ENCODE measurements around the gene ELOVL2.

Gene ELOVL2

DNA sequence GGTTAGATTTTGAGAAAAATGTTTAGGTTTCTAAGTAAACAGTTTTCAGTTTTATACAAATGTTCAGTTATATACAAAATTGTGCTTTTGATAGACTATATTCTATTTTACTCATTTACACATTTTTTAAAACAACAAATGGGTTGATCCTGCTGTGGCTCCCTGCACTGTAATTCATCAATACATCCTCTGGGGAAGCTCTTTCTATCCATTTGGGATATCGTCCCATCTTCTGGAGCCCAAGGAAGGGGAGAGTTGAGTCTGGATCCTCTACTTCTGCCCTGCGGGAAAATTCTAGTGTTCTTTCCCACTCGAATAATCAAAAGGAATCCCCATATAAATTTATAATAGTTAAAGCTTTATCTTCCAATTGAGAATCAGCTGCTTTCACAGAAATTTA lies 82.3 kb downstream of the ELOVL2 start:
- Histone ChIP-seq H3K27ac (no peak overlapping the region), H3K9me3 (ENCODE audit: low read depth, low read length) (no peaks in the 10 kb centered on the region; the same call in 1 of the 2 replicates), H3K36me3 (ENCODE audit: insufficient read depth, low read length) (no peaks in the 10 kb centered on the region), H3K4me3 (no peak overlapping the region), H3K9ac (ENCODE audit: insufficient read length) (no peak overlapping the region)
- TF ChIP-seq FOXP2 (optimal IDR thresholded peaks at IDR 0.05; ENCODE audit: control extremely low read depth, extremely low read length, insufficient read depth) (no peak), EZH2 (IDR thresholded peaks at IDR 0.05) (no peak), POLR2AphosphoS5 (IDR thresholded peaks at IDR 0.05; ENCODE audit: borderline replicate concordance, low read depth, low read length) (no peak)
- DNase-seq (ENCODE audit: low read depth, low spot score): no peak

DNA sequence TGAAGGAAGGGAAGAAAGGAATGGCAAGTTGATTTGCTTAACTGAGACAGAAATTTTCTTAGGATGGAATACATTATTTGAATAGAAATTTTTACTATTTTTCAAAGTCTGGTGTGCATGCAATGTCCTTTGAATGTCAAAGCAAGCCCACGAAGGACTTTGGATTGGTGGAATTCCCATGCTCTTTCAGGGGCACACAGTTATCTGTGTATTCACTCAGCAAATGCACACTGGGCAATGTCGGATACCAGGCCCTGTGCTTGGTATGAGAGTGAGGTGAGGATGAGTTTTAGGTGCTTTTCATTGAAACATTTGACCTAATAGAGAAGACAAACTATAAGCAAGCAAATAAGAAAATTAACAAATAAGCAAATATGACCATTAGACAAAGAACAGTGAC lies 83.9 kb downstream of the ELOVL2 start:
- no peak for TF ChIP-seq FOXP2 (optimal IDR thresholded peaks at IDR 0.05; ENCODE audit: control extremely low read depth, extremely low read length, insufficient read depth)
- no peak for TF ChIP-seq POLR2AphosphoS5 (IDR thresholded peaks at IDR 0.05; ENCODE audit: borderline replicate concordance, low read depth, low read length)
- no peak for TF ChIP-seq EZH2 (IDR thresholded peaks at IDR 0.05)
- Histone ChIP-seq H3K4me3 (no peak overlapping the region), H3K9me3 (ENCODE audit: low read depth, low read length) (no peaks in the 10 kb centered on the region)

DNA sequence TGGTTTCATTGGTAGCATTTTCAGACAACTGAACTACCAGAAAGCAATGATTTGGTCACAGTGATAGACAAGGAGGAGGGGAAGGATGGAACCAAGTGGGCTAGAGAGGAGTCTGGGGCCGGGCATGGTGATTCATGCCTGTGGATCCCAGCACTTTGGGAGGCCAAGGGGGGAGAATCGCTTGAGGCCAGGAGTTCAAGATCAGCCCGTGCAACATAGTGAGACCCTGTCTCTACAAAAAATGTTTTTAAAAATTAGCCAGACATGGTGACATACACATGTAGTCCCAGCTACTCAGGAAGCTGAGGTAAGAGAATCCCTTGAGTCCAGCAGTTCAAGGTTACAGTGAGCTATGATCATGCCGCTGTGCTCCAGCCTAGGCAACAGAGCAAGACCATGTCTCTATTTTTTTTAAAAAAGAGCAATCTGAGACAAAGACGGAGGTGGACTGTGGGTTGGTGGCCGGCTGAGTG lies 86.7 kb downstream of the ELOVL2 start:
- Histone ChIP-seq H3K9ac (ENCODE audit: insufficient read length) (no peak overlapping the region), H3K4me3 (no peak overlapping the region), H3K27ac (no peak overlapping the region), H3K9me3 (ENCODE audit: low read depth, low read length) (no peaks in the 10 kb centered on the region), H3K36me3 (ENCODE audit: insufficient read depth, low read length) (no peaks in the 10 kb centered on the region)
- no peak for DNase-seq (ENCODE audit: low read depth, low spot score)
- TF ChIP-seq FOXP2 (optimal IDR thresholded peaks at IDR 0.05; ENCODE audit: control extremely low read depth, extremely low read length, insufficient read depth): no peak
- TF ChIP-seq POLR2AphosphoS5 (IDR thresholded peaks at IDR 0.05; ENCODE audit: borderline replicate concordance, low read depth, low read length): no peak
- TF ChIP-seq EZH2 (IDR thresholded peaks at IDR 0.05): no peak

More for the DNA sequence above, 83.9 kb downstream of the ELOVL2 start:
- Histone ChIP-seq H3K9ac (ENCODE audit: insufficient read length) (no peak overlapping the region), H3K36me3 (ENCODE audit: insufficient read depth, low read length) (no peaks in the 10 kb centered on the region), H3K27ac (no peak overlapping the region)
- DNase-seq (ENCODE audit: low read depth, low spot score): no peak

- Histone ChIP-seq H3K27ac (no peak overlapping the region), H3K9me3 (ENCODE audit: low read depth, low read length) (no peaks in the 10 kb centered on the region), H3K4me3 (no peak overlapping the region), H3K9ac (ENCODE audit: insufficient read length) (no peak overlapping the region), H3K36me3 (ENCODE audit: insufficient read depth, low read length) (no peaks in the 10 kb centered on the region)
- no peak for DNase-seq (ENCODE audit: low read depth, low spot score)
- TF ChIP-seq POLR2AphosphoS5 (IDR thresholded peaks at IDR 0.05; ENCODE audit: borderline replicate concordance, low read depth, low read length) (no peak), FOXP2 (optimal IDR thresholded peaks at IDR 0.05; ENCODE audit: control extremely low read depth, extremely low read length, insufficient read depth) (no peak), EZH2 (IDR thresholded peaks at IDR 0.05) (no peak)
Measured at GRCh38 chr6:10956776-10957175, 87.3 kb downstream of the ELOVL2 start.

DNA sequence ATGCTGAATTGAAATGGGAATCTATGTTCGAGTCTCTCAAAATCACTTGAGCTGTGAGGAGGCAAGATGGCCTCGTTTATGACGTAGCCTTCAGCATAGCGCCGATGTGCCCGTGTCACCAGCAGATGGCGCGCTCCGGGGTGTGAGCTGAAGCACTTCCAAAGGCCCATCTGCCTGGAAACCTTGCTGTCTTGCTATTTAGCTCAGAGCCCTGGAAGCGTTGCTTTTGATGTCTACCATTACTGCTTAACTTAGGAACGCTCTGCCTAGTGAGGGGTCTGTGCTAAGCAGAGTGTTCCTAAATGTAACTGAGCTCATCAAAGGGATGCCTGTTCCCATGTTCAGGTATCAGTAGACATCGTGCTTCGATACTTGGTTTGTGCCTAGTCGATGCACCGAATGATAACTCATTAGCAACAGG lies 89.5 kb downstream of the ELOVL2 start:
- no peaks in the 10 kb centered on the region for H3K36me3 ChIP-seq (ENCODE audit: insufficient read depth, low read length)
- H3K4me3 ChIP-seq: no peak overlapping the region; the same call in 1 of the 2 replicates
- H3K9me3 ChIP-seq (ENCODE audit: low read depth, low read length): no peaks in the 10 kb centered on the region
- no peak overlapping the region for H3K9ac ChIP-seq (ENCODE audit: insufficient read length)
- TF ChIP-seq FOXP2 (optimal IDR thresholded peaks at IDR 0.05; ENCODE audit: control extremely low read depth, extremely low read length, insufficient read depth) (no peak), EZH2 (IDR thresholded peaks at IDR 0.05) (no peak), POLR2AphosphoS5 (IDR thresholded peaks at IDR 0.05; ENCODE audit: borderline replicate concordance, low read depth, low read length) (no peak)
- peak; percentile 45 for DNase-seq (ENCODE audit: low read depth, low spot score)
- H3K27ac ChIP-seq: no peak overlapping the region

DNA sequence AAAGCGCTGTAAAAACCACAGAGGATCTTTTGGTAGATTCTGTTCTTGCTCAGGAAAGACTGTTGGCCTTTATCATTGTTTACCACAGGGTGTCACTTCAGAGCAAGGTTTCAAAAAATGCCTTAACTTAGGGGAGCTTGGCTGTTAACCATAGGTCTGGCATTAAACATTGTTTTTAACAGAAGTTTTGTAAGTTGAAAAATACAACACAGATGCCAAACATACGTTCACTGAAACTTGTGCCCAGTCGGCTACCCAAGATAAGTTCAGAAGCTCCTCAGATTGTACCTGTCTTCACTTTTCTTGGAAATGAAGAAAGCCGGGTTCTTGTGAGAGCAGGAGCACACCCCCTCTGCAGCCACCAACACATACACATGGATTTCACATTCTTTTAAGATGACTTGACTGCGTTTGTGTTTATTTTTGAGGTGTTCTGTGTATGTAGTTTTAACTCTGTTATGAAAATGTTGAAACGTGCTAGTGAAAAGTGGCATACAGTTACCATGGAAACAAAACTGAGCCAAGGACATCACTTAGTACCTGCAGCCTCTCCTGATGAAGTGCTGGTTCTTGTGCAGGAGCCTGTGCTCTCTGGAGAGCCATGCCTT lies 92.3 kb downstream of the ELOVL2 start:
- Histone ChIP-seq H3K27ac (no peak overlapping the region), H3K9ac (ENCODE audit: insufficient read length) (no peak overlapping the region), H3K9me3 (ENCODE audit: low read depth, low read length) (no peaks in the 10 kb centered on the region), H3K36me3 (ENCODE audit: insufficient read depth, low read length) (no peaks in the 10 kb centered on the region), H3K4me3 (no peak overlapping the region)
- DNase-seq (ENCODE audit: low read depth, low spot score): no peak
- TF ChIP-seq POLR2AphosphoS5 (IDR thresholded peaks at IDR 0.05; ENCODE audit: borderline replicate concordance, low read depth, low read length) (no peak), EZH2 (IDR thresholded peaks at IDR 0.05) (no peak), FOXP2 (optimal IDR thresholded peaks at IDR 0.05; ENCODE audit: control extremely low read depth, extremely low read length, insufficient read depth) (no peak)

DNA sequence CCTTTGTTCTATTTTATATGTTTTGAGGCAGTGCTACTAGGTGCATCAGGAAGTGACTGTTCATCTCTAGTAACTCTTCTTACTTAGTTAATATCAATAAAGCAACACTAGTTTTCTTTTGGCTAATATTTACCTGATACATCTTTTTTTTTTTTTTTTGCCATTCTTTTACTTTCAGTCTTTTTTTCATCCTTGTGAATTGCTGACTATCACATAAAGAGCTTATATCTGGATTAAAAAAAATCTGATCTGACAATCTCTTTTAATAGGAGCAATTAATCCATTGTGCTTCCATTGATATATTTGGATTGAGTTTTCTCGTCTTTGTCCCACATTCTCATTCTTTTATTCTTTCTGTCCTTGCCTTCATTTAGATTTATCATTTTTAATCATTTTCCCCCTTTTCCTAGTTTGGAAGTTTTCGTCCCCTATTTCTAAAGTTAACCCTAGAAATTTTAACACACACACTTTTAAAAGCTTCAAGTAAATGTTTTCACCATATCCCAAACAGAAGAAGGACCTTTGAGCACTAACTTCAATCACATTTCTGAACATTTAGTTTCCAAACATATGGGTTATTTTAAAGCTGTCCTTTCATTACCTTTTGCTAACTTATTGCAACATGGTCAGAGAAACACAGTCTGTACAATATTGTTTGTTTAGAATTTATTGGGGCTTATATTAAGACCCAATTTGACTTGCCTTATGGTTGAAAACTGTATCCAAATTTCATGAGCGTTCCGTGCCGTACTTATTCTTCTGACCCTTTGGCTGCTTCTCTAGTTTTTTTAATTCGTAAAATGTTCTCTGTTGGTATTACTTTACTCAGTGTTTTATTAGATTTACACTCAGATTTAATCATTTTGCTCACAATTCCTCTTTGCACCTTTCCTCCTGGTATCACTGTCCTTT lies 94.3 kb downstream of the ELOVL2 start:
- DNase-seq (ENCODE audit: low read depth, low spot score): no peak
- Histone ChIP-seq H3K27ac (no peak overlapping the region), H3K4me3 (no peak overlapping the region), H3K9me3 (ENCODE audit: low read depth, low read length) (no peaks in the 10 kb centered on the region), H3K36me3 (ENCODE audit: insufficient read depth, low read length) (no peaks in the 10 kb centered on the region), H3K9ac (ENCODE audit: insufficient read length) (no peak overlapping the region)
- TF ChIP-seq POLR2AphosphoS5 (IDR thresholded peaks at IDR 0.05; ENCODE audit: borderline replicate concordance, low read depth, low read length) (no peak), FOXP2 (optimal IDR thresholded peaks at IDR 0.05; ENCODE audit: control extremely low read depth, extremely low read length, insufficient read depth) (no peak), EZH2 (IDR thresholded peaks at IDR 0.05) (no peak)

GRCh38 chr6:10947966-10948365 lies 96.1 kb downstream of the ELOVL2 start:
- H3K9me3 ChIP-seq (ENCODE audit: low read depth, low read length): no peaks in the 10 kb centered on the region
- no peak overlapping the region for H3K4me3 ChIP-seq
- TF ChIP-seq EZH2 (IDR thresholded peaks at IDR 0.05) (no peak), FOXP2 (optimal IDR thresholded peaks at IDR 0.05; ENCODE audit: control extremely low read depth, extremely low read length, insufficient read depth) (no peak), POLR2AphosphoS5 (IDR thresholded peaks at IDR 0.05; ENCODE audit: borderline replicate concordance, low read depth, low read length) (no peak)
- no peak for DNase-seq (ENCODE audit: low read depth, low spot score)
- no peaks in the 10 kb centered on the region for H3K36me3 ChIP-seq (ENCODE audit: insufficient read depth, low read length)
- H3K27ac ChIP-seq: no peak overlapping the region
- no peak overlapping the region for H3K9ac ChIP-seq (ENCODE audit: insufficient read length)

Data from SK-N-MC (cell line).